Measurements from ENCODE around the gene OR51A2.

GRCh38 chr11:4994551-4994950 is 39.0 kb upstream of the OR51A2 start, which contains the start of gene OR51L1:
- TF ChIP-seq EZH2phosphoT487 (IDR thresholded peaks at IDR 0.05; ENCODE audit: insufficient read depth, low read depth): no peak
- TF ChIP-seq EZH2 (IDR thresholded peaks at IDR 0.05; ENCODE audit: insufficient read depth, poor library complexity, severe bottlenecking): no peak

Measured in GM23248 (cell line).